ENCODE measurements around the gene PIGT.

The PIGT gene

DNA sequence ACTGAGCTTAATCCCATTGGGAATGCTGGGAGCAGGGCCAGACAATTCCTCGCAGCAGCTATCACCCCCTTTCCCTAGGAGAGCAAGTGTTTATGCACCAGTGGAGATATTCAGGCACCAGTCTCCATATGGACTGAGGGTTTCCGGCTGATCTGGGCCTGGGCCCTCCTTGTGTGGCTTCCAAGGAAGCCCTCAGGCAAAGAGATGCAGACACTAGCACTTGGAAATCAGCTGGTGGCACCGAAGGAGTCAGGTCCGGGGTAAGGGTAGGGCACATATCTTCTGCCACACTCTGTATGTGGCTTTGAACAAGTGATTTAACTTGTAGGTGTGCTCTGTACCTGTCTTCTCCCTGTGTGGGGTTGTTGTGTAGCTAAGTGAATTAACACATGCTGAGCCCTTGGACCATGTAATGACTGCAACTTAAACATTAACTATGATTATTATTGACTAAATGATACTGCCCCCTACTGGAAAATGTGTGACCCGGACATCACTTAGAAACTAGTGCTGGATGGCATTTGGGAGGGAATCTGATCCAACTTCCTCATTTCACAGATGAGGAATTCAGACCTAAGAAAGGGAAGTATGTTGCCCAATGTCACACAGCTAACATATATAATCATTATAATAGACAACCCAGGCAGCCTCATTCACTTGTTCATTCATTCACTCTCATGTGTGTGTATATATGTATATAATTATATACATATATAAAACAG lies 34.3 kb downstream of the PIGT start:
- TF ChIP-seq PAX5 (IDR thresholded peaks at IDR 0.05; ENCODE audit: insufficient read depth, low read length, severe bottlenecking) (no peak), POLR2A (IDR thresholded peaks at IDR 0.05; ENCODE audit: low read depth, low read length) (no peak), POU2F2 (IDR thresholded peaks at IDR 0.05; ENCODE audit: low read depth, low read length) (no peak), SPI1 (IDR thresholded peaks at IDR 0.05; ENCODE audit: low read depth, low read length) (peak; percentile 62)
- no peak for DNase-seq (ENCODE audit: insufficient read length, low spot score)
- FAIRE-seq: peak; percentile 26

DNA sequence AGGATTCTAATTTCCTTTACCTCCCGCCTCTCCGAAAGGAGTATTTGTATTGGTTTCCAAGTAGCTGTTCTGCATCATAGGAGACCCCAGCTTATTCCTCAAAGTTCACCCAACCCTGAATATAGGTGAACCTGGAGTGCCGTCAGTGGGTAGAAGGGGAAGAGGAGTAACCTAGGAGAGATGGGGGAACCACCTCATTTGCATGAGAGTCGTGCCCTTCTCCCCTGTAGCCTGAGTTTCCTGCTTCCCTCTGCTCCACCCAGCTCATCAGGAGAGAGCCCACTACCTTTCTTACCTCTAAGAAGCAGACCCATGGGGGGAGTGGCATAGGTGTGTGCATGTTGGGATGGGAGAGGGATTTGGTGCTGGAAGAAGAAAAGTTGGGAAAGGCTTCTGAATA lies 36.3 kb downstream of the PIGT start:
- no peak for DNase-seq (ENCODE audit: insufficient read length, low spot score)
- TF ChIP-seq SPI1 (IDR thresholded peaks at IDR 0.05; ENCODE audit: low read depth, low read length): no peak
- TF ChIP-seq POLR2A (IDR thresholded peaks at IDR 0.05; ENCODE audit: low read depth, low read length): no peak
- TF ChIP-seq POU2F2 (IDR thresholded peaks at IDR 0.05; ENCODE audit: low read depth, low read length): peak; percentile 83; the same call in 1 of the 2 replicates
- TF ChIP-seq POLR2AphosphoS5 (IDR thresholded peaks at IDR 0.05; ENCODE audit: low read depth, low read length): no peak
- FAIRE-seq: no peak

DNA sequence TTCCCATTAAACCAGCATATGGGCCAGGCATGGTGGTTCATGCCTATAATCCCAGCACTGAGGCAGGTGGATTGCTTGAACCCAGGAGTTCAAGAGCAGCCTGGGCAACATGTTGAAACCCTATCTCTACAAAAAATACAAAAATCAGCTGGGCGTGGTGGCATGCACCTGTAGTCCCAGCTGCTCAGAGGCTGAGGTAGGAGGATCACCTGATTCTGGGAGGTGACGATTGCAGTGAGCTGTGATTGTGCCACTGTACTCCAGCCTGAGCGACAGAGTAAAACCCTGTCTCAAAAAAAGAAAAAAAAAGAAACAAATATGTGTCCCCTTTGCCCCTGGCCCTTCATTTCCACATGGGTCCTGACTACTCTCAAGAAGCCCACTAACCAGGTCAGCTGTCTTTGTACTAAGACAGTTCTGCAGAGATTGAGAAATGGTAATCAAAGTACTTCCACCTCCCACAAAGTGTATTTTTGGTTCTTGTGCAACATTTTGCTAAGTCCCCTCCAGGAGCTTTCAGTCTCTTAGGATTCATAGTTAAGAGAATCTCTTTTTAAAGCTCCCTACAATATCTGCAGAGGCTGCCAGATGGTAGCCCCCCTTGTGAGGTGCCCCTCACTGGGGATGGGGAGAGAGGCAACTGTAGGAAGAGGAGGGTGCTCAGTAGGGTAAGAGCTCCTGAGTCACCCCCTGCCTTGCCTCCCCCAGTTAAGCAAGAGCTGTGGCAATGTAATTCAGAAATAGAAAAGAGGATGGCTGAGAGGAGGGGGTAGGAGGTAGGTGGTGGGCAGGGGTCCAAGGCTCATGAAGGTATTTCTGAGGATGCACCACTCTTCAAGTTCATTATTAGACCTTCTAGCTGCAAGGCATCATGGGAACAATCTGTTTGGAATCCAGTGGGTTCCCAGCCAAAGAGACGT lies 37.1 kb downstream of the PIGT start:
- DNase-seq (ENCODE audit: insufficient read length, low spot score): no peak
- FAIRE-seq: no peak
- TF ChIP-seq POLR2A (IDR thresholded peaks at IDR 0.05; ENCODE audit: low read depth, low read length): no peak
- no peak for TF ChIP-seq POLR2AphosphoS5 (IDR thresholded peaks at IDR 0.05; ENCODE audit: low read depth, low read length)
- no peak for TF ChIP-seq POU2F2 (IDR thresholded peaks at IDR 0.05; ENCODE audit: low read depth, low read length)
- TF ChIP-seq SPI1 (IDR thresholded peaks at IDR 0.05; ENCODE audit: low read depth, low read length): no peak
- no peak for TF ChIP-seq PAX5 (IDR thresholded peaks at IDR 0.05; ENCODE audit: insufficient read depth, low read length, severe bottlenecking)
- no peak for TF ChIP-seq TAF1 (IDR thresholded peaks at IDR 0.05; ENCODE audit: low read depth, low read length)

DNA sequence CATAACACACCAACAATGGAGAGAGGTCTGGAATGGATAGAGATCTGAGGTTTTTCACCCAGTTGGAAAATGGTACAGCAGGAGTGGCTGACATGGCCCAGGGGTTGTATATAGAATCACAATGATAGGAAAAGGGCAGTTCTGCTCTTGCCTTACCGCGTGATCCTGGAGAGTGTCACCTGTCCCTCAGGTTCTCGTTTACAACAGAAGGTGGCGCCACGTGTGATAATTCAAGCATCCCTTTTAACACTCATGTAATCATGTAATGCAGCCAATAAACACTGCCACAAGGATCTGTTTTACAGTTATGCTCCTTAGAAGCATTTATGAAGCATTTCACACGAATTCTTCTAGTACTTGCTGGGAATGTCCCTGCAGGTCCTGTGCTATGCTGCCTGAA lies 40.7 kb downstream of the PIGT start:
- no peak for DNase-seq (ENCODE audit: insufficient read length, low spot score)
- no peak for FAIRE-seq
- TF ChIP-seq SPI1 (IDR thresholded peaks at IDR 0.05; ENCODE audit: low read depth, low read length) (no peak), PAX5 (IDR thresholded peaks at IDR 0.05; ENCODE audit: insufficient read depth, low read length, severe bottlenecking) (no peak)

DNA sequence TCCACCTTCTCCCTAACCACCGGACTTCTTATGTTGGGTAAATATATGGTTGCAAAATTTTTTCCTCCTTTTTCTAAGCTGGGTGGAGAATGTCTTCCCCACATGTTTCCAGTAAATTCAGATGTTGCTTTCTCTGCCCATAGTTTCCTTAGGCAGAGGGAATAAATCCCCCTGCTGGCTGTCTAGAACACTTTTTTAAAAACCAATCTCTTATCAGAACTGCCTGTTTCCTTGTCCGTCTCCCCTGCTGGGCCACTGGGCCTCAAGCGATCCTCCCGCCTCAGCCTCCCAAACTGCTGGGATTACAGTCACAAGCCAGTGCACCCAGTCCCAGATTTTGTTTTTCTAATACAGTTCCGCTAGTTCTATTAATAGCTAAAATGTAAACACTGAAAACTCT lies 43.7 kb downstream of the PIGT start:
- no peak for FAIRE-seq
- DNase-seq (ENCODE audit: insufficient read length, low spot score): no peak

DNA sequence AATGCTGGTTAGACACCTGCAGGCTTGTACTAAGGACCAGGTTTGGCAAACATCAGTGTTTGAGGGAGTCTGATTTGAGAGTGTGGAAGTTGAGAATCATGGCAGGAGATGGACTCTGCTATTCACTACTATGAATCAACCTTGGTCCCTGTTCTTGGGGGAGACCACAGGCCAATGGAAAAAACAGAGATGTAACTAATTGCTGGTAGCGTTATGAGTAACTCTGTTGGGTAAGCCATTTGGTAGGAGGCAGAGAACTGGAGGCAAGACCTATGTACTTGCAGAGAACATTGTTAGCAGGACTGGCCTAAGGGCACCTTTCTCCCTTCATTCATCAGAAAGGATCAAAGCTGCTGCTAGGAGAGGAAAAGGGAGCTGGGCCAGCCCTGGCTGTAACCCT lies 45.3 kb downstream of the PIGT start:
- DNase-seq (ENCODE audit: insufficient read length, low spot score) (no peak), FAIRE-seq (no peak)
- TF ChIP-seq SPI1 (IDR thresholded peaks at IDR 0.05; ENCODE audit: low read depth, low read length) (no peak), POLR2AphosphoS5 (IDR thresholded peaks at IDR 0.05; ENCODE audit: low read depth, low read length) (no peak), POU2F2 (IDR thresholded peaks at IDR 0.05; ENCODE audit: low read depth, low read length) (no peak), POLR2A (IDR thresholded peaks at IDR 0.05; ENCODE audit: low read depth, low read length) (no peak), TAF1 (IDR thresholded peaks at IDR 0.05; ENCODE audit: low read depth, low read length) (no peak), PAX5 (IDR thresholded peaks at IDR 0.05; ENCODE audit: insufficient read depth, low read length, severe bottlenecking) (no peak)

More for the DNA sequence above, 43.7 kb downstream of the PIGT start:
- TF ChIP-seq TAF1 (IDR thresholded peaks at IDR 0.05; ENCODE audit: low read depth, low read length) (no peak), SPI1 (IDR thresholded peaks at IDR 0.05; ENCODE audit: low read depth, low read length) (no peak), POLR2A (IDR thresholded peaks at IDR 0.05; ENCODE audit: low read depth, low read length) (no peak), PAX5 (IDR thresholded peaks at IDR 0.05; ENCODE audit: insufficient read depth, low read length, severe bottlenecking) (no peak), POLR2AphosphoS5 (IDR thresholded peaks at IDR 0.05; ENCODE audit: low read depth, low read length) (no peak), POU2F2 (IDR thresholded peaks at IDR 0.05; ENCODE audit: low read depth, low read length) (no peak)

DNA sequence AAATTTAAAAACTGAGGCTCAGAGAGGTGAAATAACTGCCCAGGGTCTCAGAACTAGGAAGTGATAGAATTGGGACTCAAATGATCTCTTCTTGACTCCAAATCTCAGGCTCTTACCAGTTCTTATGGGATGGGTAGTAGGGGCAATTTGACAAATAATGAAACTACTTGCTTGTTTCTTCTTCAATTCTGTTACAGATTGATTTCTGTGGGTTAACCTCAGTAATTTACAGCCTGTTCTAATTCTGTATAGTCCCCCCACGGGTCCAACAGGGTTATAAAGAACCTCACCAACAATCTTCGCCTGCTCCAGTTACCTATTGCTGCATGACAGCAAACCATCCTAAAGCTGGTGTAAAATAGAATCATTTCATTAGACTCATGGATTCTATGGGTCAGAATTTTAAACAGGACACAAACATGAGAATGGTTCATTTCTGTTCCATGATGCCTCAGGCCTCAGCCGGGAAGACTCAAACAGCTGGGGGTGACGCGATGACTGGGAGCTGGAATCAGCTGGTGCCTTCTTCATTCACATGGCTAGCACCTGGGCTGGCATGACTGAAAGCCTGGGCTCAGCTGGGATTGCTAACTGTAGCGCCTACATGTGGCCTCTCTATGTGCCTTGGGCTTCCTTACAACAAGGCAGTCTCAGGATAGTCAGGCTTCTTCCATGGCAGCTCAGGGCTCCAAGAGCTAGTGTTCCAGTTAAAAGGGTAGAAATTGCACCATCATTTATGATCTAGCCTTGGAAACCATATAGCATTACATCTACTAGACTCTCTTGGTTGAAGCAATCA lies 47.0 kb downstream of the PIGT start:
- no peak for FAIRE-seq

DNA sequence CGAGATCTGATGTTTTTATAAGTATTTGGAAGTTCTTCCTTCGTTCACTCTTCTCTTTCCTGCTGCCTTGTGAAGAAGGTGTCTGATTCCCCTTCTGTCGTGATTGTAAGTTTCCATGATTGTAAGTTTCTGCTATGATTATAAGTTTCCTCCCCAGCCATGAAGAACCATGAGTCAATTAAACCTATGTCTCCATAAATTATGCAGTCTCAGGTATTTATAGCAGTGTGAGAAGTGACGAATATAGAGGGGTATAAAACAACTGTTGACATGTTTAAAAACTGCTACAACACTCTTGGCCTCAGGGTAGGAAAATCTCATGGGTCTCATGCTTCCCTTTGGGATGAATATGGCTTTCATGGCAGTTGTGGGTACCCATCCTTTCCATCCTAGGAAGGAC lies 47.8 kb downstream of the PIGT start:
- no peak for FAIRE-seq
- no peak for TF ChIP-seq TAF1 (IDR thresholded peaks at IDR 0.05; ENCODE audit: low read depth, low read length)
- no peak for TF ChIP-seq POLR2A (IDR thresholded peaks at IDR 0.05; ENCODE audit: low read depth, low read length)
- no peak for TF ChIP-seq POU2F2 (IDR thresholded peaks at IDR 0.05; ENCODE audit: low read depth, low read length)
- TF ChIP-seq POLR2AphosphoS5 (IDR thresholded peaks at IDR 0.05; ENCODE audit: low read depth, low read length): no peak
- no peak for TF ChIP-seq PAX5 (IDR thresholded peaks at IDR 0.05; ENCODE audit: insufficient read depth, low read length, severe bottlenecking)
- no peak for TF ChIP-seq SPI1 (IDR thresholded peaks at IDR 0.05; ENCODE audit: low read depth, low read length)
- no peak for DNase-seq (ENCODE audit: insufficient read length, low spot score)

More for the DNA sequence above, 47.0 kb downstream of the PIGT start:
- TF ChIP-seq SPI1 (IDR thresholded peaks at IDR 0.05; ENCODE audit: low read depth, low read length): no peak
- DNase-seq (ENCODE audit: insufficient read length, low spot score): no peak

DNA sequence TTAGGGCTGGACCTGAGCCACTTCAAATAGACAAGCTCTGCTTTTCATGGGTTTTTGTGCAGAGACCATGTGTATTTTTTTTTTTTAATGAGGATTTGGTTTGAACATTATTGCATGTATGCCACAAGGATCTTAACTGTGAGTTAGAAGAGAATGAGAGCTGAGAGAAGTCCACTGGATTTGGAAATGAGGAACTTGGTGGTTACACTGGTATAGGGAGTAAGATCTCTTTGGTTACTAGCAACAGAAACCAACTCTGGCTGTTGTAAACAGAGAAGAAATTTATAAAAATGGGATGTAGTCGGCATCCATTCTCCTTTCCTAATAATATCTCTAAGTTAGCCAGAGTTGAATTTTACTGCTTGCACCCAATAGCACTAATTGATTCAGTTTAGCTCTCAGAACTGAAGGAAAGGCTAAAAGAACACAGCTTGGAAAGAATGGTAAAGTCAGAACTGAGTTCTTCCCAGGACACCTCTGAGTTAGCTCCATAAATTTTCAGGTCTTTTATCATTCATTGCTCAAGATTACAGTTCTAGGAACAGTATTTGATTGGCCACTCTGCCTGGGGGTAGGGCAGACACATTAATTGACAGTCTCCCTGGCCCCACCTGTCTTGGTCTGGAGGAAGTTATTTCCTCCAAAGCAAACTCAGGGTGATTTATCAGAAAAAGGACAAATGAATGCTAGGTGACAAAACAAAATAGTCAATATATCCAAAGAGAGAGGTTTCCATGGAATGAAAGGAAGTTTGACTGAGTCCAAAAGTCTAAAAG lies 49.7 kb downstream of the PIGT start:
- FAIRE-seq (no peak), DNase-seq (ENCODE audit: insufficient read length, low spot score) (no peak)
- TF ChIP-seq POLR2AphosphoS5 (IDR thresholded peaks at IDR 0.05; ENCODE audit: low read depth, low read length) (no peak), PAX5 (IDR thresholded peaks at IDR 0.05; ENCODE audit: insufficient read depth, low read length, severe bottlenecking) (no peak), TAF1 (IDR thresholded peaks at IDR 0.05; ENCODE audit: low read depth, low read length) (no peak), POU2F2 (IDR thresholded peaks at IDR 0.05; ENCODE audit: low read depth, low read length) (no peak), SPI1 (IDR thresholded peaks at IDR 0.05; ENCODE audit: low read depth, low read length) (no peak), POLR2A (IDR thresholded peaks at IDR 0.05; ENCODE audit: low read depth, low read length) (no peak)

Data from GM12891 (cell line).